ENCODE data around the gene NME9.
A peak's percentile ranks its signal among the peaks of the same experiment; 100 is the strongest.

Gene NME9

DNA sequence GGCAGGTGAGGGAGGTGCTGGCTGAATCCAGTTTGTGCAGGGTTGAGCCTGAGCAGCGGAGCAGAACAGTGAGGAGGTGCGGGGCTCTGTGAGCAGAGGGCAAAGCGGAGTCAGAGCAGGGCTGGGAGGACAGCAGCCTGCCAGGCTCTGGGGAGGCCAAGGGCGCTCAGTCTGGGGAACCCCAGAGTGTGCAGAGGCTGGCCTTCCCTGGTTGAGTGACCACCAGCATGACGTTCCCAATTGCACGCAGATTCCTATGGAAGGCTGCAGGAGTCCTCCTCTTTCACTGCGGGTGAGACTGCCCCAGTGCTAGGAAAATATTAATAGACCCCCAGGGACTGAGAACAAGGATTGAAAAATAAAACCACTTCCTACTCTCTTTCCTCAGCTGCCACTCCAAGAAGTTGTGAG lies 31.9 kb upstream of the NME9 start:
- DNase-seq: no peak

GRCh38 chr3:138360869-138361525 lies 31.3 kb upstream of the NME9 start:
- DNase-seq: no peak

DNA sequence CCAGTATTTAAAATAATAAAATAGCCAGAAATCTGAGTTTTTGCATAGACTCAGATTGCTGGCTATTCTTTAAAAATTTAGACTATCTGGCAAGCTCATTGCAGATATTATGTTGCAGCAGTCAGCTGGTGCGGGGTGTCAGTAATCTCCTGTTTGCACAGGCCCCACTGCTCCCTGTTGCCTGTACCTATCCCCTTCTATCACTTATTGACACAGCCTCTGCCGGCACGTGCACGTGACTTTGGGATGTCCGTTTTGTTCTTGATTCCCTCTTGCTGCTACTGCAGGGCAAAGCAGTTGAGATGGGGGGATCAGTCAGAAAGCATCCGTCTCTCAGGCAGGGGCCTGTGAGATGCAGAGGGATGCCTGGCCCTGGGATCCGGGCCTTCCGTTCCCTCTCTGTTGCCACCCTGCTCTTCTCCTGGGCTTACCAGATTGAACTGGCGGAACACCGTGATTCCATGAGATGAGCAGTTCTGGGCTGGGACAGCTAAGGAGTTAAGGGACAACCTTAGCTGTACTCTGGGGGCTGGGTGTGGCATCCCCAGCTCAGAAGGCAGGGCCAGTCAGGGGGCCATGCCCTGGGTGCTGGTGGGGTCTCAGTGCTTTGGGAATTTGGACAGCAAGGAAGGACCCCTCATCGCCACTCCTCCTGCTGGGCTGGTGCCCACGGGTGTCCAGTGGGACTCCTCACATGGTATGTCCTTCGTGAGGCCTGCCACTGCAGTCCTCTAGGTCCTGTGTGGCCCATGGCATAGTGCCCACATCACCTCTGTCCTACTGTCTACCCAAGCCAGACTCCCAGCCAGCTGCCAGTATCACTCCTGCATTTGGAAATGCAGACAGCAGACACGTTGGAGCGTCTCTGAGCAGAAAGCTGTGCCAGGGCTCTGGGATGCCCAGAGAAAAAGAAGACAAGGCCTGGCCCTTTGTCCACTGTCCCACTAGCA lies 30.5 kb upstream of the NME9 start:
- no peak for DNase-seq

DNA sequence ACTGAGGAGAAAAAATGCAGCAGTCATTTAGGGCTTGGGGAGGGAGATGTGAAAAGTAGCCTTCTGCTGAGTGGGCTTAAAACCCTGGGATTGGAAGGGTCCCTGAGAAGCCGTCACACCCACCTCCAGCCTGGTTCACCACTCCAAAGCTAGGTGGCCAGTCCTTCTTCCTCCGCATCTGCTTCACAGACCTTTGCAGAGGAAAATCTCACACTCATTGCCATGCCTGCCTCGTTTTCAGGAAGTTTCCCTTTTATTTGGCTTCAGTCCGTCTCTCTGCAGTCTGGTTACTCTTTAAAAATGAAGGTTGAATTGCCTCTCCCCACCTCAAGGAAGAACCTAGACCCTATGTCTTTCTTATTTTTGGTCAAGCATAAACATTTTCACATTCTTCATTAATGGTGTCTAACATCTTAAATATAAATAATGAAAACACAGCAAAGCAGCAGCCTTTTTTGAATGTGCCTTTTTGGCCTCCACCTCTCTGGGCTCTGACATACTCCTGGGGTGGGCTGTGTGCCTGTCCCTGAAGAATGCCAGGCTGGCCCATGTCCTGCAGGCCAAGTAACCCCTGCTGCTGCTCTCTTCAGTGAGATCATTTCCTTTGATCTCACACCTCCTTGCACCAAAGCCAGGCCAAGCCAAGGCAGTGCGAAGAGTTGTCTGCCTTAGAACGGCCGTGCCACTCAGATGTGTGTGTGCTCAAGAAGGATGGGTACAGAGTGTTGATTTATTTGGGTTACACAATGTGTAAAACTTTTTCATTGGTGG lies 29.7 kb upstream of the NME9 start:
- DNase-seq: no peak

GRCh38 chr3:138356730-138357405 lies 27.2 kb upstream of the NME9 start:
- no peak for DNase-seq

GRCh38 chr3:138355071-138355470 lies 25.4 kb upstream of the NME9 start:
- no peak for DNase-seq

- DNase-seq: no peak
Observed at GRCh38 chr3:138354376-138354775, 24.7 kb upstream of the NME9 start.

DNA sequence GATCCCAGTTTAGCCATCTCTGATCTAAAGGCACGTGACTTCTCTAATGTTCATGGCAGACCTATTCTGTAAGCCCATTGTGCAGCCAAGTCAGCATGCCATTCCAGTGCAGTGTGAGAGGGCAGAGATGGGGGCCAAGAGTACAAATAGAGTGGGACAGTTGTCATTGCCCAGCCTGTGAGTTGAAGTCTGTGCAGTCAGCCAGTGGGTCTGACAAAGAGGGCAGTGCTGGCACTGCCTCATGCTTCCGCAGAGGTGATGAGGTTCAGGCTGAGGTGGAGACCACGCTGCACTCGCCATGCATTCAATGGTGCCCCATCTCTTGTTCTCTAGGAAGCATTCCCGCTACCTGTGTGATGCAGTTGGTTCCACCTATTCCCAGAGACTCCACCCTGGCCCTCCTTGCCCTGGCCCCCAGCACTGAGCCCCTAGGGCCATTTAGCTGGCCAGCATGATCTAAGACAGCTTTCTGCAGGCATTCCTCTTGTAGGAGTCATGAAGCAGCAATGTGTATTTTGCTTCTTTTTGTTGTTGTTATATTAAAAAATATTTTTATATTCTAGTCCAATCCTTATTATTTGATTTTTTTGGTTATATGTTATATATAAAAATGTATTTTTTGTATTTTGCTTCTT lies 22.4 kb upstream of the NME9 start:
- DNase-seq: no peak

- no peak for DNase-seq
Observed at GRCh38 chr3:138351151-138351550, 21.5 kb upstream of the NME9 start.

- DNase-seq: no peak
Observed at GRCh38 chr3:138349926-138350665, 20.4 kb upstream of the NME9 start.

DNA sequence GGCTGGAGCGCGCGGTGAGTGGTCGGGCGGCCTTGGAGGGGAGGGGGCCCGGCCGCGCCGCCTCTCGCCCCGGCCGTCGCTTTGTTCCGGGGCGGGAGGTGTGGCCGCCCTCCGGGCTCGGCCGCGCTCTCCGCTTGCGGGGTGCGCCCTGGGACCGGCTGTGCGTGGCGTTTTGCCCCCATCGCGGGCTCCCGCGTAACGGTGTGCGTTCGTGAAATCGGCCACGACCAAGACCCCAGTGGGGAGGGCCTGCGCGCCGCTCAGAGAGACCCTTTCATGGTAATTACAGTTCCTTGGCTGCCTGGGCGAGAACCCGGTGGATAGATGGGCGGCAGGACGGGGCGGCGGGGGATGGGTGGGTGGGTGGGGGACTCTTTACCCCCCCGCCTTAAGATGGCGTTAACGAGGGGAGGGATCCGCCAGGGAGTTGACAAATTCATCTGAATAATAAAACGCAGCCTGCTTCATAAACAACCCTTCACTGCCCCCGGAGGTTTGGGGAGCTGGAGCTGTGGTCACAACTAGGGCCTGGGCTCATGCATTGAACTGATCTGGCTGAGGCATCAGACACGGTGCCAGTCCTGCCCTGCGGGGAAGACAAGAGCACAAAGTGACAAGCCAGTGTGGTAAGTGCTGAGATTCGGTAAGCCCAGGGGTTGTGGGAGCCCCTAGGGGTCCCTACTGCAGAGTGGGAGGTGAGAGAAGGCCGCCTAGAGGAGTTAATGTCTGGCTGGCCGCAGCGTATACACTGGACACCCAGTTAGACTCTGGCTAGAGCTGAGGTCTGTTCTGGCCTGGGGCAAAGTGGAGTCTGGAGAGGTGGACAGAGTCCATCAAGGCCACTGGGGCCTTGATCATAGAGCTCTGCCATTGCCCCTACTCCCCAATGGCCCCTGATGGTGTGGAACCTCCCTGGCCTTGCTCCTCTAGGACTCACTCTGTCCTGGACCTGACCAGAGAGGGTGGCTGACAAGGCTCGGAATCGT lies 19.4 kb upstream of the NME9 start:
- peak; percentile 24 for DNase-seq

DNA sequence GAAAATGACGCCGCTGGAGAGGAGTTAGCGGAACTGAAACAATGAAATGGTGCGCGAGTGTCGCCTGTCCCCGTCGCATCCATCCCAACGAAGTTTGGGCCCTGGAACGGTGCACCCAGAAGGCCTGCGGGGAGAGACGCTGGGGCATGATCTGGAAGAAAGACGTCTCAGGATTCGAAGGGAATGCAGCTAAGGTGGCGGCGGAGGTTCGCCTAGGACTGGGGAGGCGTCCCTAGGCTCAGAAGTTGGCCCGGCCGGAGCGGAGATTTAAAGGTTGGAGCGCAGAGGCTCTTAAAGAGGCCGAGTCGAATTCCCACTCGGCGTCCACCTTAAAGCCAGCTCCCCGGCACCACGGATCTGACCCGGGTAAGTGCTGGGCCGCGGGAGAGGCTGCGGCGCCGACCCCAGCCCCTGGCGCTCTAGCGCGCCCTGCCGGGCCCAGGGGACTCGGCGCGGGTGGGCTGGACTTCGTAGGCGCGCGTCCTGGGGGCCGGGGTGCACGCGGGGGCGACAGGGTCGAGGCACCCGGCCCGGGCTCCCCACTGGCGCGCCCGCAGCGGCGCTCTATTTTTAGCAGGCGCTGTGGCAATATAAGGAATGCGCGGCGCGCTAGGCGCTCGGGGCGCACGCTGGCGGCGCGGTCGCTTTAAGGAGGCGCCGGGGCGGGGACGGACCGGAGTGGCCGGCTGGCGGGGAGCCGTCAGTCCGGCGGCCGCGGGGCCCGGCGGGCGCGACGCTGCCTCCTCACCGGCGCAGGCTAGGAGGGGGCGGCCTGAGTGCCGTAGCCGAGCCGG lies 18.5 kb upstream of the NME9 start, which contains the start of gene MRAS:
TSS of gene MRAS (plus strand) at position 620 of the 794 bp plus-strand sequence. CDS start 24,305 bp downstream, outside the sequence.
- peak; percentile 61 for DNase-seq

- no peak for DNase-seq
Observed at GRCh38 chr3:138344754-138345153, 15.1 kb upstream of the NME9 start.

DNA sequence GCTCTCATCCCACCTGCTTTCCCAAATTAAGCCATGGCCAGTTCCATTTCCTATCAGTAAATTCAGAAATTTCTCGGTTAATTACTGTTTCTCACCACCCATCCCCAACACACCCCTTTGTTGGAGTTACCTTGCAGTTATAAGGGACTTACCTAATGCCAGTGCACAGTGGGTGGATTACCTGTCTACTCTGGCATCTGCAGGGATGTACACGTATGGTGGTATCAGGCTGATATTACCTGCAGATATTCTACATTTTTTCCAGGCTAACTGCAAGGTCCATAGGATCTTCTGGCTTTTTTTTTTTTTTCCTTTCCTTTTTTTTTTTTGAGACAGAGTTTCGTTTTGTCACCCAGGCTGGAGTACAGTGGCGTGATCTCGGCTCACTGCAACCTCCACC lies 10.9 kb upstream of the NME9 start:
- no peak for DNase-seq

- DNase-seq: no peak
Observed at GRCh38 chr3:138338811-138339210, 9.2 kb upstream of the NME9 start.

DNA sequence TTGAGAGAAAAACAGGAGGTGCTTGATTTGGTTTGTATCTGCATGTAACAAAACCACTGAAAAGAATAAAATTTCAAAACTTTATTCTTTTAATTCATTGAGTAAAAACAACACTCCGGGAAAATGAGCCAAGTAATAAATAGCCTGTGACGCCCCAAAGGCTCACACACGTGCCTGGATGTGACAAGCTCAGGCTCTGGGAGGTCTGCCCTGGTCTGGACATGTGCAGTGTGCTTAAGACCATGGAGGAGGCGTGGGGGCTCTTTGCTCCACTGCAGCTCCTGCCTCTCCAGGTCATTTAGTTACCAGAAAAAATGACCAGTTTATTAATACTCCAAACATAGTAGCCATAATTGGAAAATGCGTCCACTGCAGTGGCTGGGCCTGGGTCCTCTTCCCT lies 8.6 kb upstream of the NME9 start:
- DNase-seq: no peak

DNA sequence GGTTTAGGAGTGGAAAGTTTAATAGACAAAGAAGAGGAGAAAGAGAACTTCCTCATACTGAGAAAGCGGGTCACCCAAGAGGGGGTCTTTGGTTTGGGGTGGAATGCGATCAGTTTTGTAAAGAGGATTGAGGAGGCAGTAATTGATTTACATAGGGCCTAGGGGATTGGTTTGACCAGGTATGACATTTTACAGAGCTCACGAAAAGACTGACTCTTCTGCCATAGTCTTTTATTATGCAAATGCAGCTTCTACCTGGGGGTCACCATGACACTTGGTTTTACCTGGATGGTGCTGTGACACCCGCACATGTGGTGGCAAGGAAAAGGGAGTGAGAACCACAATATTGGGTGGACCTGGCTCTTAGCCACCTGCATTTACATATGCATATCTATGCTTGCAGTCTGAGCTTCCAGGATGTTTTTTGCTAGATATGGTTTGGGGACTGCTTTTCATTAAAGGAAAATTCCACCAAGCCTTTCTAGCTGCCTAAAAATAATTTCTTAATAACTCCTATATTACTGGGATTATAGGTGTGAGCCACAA lies 6.9 kb upstream of the NME9 start:
- DNase-seq: no peak

- DNase-seq: no peak
Observed at GRCh38 chr3:138334608-138335007, 5.0 kb upstream of the NME9 start.

DNA sequence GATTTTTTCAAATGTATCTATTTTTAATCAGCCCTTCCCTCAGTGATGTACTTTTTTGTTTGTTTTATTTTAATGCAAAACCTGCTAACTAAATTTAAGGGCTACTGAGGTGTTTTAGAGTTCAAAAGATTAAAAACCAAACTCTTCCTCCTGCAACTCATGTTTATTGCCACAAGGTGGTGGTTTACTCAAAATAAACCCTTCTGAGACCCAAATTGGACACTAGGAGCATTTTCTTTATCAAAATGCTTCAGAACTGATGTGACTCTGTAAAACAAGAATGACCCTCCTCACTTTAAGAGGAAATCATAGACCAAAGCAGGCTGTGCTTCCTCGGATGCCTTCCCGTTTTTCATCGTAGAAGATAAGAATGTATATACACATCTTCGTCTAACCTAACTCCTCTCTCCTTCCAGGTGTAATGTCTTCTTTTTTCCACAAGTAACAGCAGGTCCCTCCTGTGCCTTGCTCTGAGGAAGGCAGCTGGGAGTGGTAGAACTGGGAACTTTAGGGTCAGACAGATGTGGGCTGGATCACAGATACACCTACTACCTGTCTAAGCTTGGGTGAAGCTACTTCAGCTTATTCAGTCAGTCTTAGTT lies 2.9 kb upstream of the NME9 start:
- DNase-seq: no peak
